HAP-1 (cell line): ENCODE measurements around the gene TBX19.
"Not testable (repeated sequence)": the region's sequence is repeated elsewhere in the genome, so short reads cannot be mapped to it uniquely, and the experiment has no call there.

Experiments
- DNase-seq, 2 experiments: peaks; one replicate each; pipeline ENCODE4 v3.0.0-alpha.2; 2016 to 2020; ENCODE audit warnings: low spot score in 2 of 2
- H3K27me3 ChIP-seq: fragments of 250-450 bp; sonication (Bioruptor Pico); 2 replicates; pipeline ENCODE4 v1.5.1; 2020; ENCODE audit warnings: low read depth, mild to moderate bottlenecking, moderate library complexity
- H3K36me3 ChIP-seq: fragments of 250-450 bp; sonication (Bioruptor Pico); replicated peaks from 2 replicates; pipeline ENCODE4 v1.5.1; 2020; ENCODE audit warnings: mild to moderate bottlenecking
- H3K4me1 ChIP-seq: fragments of 250-450 bp; sonication (Bioruptor Pico); 2 replicates; pipeline ENCODE4 v1.5.1; 2020; ENCODE audit warnings: mild to moderate bottlenecking
- H3K4me3 ChIP-seq: fragments of 250-450 bp; sonication (Bioruptor Pico); 2 replicates; pipeline ENCODE4 v1.5.1; 2020; ENCODE audit warnings: mild to moderate bottlenecking, moderate library complexity
- H3K9me3 ChIP-seq: fragments of 250-450 bp; sonication (Bioruptor Pico); 2 replicates; pipeline ENCODE4 v1.5.1; 2020; ENCODE audit warnings: mild to moderate bottlenecking, moderate library complexity
- in situ Hi-C: fragments of 300-500 bp; cut with MboI; formaldehyde crosslinking; loops from 3 replicates; pipeline ENCODE4 v1.14.3; 2020; ENCODE audit warnings: low sequenced_read_pairs, inconsistent platforms, mixed read lengths

Gene TBX19

DNA sequence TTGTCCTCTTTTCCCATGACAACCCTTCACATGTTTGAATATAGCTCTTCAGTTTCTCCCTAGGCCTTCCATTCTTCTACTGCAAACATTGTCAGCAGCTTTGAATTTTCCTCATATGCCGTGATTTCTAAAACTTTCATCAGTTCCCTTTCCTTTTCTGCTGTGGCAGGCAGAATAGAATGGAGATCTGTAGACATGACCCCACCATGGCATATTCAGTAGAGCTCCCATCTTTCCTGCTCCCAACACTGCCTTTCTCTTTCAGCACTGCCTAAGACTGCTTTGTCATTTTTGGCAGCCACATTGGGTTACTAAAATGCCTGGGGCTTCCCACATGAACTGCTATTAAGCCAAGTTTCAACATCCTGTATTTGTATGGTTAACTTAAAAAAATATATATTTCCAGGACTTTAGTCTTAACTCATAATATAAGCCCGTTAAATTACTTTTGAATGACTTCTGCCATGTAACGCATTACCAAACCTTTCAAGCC is 60.9 kb downstream of the TBX19 start:
- 0 out of 2 replicates have a peak, but pooled peaks cover 2% of the 10 kb centered on the region for H3K27me3 ChIP-seq
- in situ Hi-C loops, result no loop called here
- H3K4me3 ChIP-seq, result no peak overlapping the region
- H3K36me3 ChIP-seq, result no peaks in the 10 kb centered on the region
- H3K9me3 ChIP-seq, result no peaks in the 10 kb centered on the region
- H3K4me1 ChIP-seq, result peaks cover 2% of the 10 kb centered on the region
- no peak for DNase-seq

DNA sequence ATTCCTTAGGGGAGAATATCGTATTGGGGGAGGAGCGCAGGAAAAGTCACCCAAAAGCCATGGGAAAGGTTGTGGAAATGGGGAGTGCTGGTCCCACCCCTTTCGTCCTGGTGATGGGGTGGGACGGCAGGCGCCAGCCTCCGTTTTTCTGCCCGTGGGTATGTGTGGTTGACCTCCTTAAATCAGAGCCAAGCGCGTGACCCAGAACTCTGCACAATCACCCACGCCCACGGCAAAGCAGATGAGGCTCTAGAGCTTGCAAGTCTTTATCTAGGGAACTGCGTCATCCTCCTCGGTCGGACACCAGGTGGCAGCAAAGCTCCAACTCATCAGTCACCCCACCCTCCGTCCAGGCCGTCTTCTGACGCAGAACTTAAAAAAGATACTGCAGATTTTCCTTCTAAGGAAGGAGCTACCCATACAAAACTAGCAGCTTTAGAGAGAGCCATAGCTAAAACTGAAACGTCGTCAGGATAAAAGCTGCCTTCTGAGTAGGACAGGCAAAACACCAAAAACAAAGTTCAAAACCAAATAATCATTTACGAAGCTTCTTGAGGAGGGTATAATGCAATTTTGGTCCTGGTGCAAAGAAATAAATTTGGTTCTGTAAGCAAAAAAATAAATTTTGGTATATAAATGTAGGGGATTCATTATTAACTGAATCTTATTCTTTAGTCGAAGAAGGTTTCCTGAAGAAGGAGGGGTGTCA is 62.0 kb downstream of the TBX19 start:
- H3K4me3 ChIP-seq, result no peak overlapping the region
- in situ Hi-C loops, result no loop called here
- 0 out of 2 replicates have a peak, but pooled peaks cover 2% of the 10 kb centered on the region for H3K27me3 ChIP-seq

DNA sequence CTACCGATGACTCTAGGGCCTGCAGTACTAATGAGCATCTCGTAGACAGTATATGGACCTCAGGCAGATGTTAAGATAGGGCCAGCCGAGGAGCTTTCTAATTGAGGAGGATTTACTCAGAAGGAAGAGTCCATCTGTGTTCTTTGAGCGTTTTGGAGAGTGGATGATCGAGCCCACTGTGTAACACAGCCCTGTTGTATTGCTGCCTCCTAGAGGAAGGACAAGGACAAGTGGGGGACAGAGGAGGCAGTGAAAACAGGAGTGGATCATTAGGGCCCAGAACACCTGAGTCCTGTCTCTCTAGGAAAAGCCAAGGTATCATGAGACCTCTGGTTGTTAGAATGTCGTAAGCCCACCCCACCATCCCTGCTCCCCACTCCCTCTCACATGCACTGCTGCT is 62.9 kb downstream of the TBX19 start:
- no peak for DNase-seq
- H3K9me3 ChIP-seq, result no peaks in the 10 kb centered on the region
- no peaks in the 10 kb centered on the region for H3K36me3 ChIP-seq
- no peak overlapping the region for H3K4me3 ChIP-seq
- in situ Hi-C loops, result no loop called here
- 0 out of 2 replicates have a peak, but pooled peaks cover 2% of the 10 kb centered on the region for H3K27me3 ChIP-seq
- H3K4me1 ChIP-seq, result peaks cover 2% of the 10 kb centered on the region

More for the DNA sequence above, 62.0 kb downstream of the TBX19 start:
- DNase-seq, result peak; percentile 83 to 86
- H3K36me3 ChIP-seq, result no peaks in the 10 kb centered on the region
- H3K4me1 ChIP-seq, result peaks cover 2% of the 10 kb centered on the region
- H3K9me3 ChIP-seq, result no peaks in the 10 kb centered on the region

DNA sequence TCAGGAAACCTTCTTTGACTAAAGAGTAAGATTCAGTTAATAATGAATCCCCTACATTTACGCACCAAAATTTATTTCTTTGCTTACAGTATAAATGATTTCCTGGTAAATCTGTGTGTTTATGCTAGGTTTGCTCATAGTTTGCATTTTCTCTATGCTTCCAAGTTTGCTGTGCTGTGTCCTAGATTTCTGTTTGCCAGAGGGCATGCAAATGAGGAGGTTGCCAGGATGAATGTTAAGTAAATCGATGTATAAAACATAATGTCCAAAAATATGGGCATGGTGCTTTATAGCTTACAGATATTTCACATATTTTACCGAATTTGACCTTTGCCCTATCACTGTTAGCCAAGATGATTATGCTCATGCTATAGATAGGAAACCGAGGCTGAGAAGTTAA is 63.8 kb downstream of the TBX19 start:
- Histone ChIP-seq H3K36me3 (no peaks in the 10 kb centered on the region), H3K27me3 (0 out of 2 replicates have a peak, but pooled peaks cover 2% of the 10 kb centered on the region), H3K4me1 (peaks cover 2% of the 10 kb centered on the region; the same call in 1 of the 2 replicates), H3K4me3 (no peak overlapping the region), H3K9me3 (no peaks in the 10 kb centered on the region)
- in situ Hi-C loops, result no loop called here
- no peak for DNase-seq

DNA sequence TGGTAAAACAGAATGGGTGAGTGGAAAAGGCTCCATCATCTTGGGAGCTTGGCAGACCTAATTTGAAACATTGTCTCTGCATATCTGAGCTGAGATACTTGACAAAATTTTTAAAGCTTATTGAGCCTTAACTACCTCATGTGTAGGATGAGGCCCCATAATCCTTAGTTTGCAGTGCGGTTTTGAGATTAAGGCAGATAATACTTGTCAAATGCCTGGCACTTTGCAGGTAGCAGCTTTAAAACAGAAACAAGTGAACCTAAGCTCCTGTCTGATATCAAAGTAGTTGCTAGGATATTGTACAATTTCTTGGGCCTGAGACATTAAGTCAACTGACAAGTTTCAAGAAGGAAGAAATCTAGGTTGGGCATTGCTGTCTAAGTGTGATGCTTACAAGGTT is 65.3 kb downstream of the TBX19 start:
- DNase-seq, result no peak
- Histone ChIP-seq H3K27me3 (0 out of 2 replicates have a peak, but pooled peaks cover 2% of the 10 kb centered on the region), H3K4me3 (no peak overlapping the region), H3K9me3 (no peaks in the 10 kb centered on the region), H3K4me1 (peaks cover 2% of the 10 kb centered on the region; the same call in 1 of the 2 replicates), H3K36me3 (no peaks in the 10 kb centered on the region)
- in situ Hi-C loops, result no loop called here

DNA sequence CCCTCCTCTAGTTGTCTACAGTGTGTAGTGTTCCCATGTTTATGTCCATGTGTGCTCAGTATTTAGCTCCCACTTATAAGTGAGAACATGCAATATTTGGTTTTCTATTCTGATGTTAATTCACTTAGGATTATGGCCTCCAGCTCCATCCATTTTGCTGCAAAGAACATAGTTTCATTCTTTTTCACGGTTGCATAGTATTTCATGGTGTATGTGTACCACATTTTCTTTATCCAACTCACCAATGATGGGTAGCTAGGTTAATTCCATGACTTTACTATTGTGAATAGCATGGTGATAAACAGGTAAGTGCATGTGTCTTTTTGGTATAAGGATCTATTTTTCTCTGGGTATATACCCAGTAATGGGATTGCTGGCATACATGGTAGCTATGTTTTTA is 67.0 kb downstream of the TBX19 start:
- Histone ChIP-seq H3K36me3 (no peaks in the 10 kb centered on the region), H3K9me3 (no peaks in the 10 kb centered on the region), H3K27me3 (0 out of 2 replicates have a peak, but pooled peaks cover 2% of the 10 kb centered on the region), H3K4me1 (0 out of 2 replicates have a peak, but pooled peaks cover 2% of the 10 kb centered on the region), H3K4me3 (no peak overlapping the region)
- DNase-seq, result no peak
- in situ Hi-C loops, result no loop called here

DNA sequence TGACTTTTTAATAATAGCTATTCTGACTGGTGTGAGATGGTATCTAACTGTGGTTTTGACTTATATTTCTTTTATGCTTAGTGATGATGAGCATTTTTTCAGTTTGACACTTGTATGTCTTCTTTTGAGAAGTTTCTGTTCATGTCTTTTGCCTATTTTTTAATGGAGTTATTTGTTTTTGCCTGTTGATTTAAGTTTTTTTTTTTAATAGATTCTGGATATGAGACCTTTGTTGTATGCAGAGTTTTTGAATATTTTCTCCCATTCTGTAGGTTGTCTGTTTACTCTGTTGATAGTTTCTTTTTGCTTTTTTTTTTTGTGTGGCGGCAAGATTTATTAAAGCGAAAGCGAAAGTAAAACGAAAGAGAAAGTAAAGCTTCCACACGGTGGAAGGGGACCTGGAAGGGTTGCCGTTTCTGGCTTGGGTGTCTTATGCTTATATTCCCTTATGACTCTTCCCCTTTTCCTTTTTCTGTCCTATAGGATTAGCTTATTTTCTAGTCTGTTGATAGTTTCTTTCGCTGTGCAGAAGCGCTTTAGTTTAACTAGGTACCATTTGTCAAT is 67.6 kb downstream of the TBX19 start:
- H3K27me3 ChIP-seq, result 0 out of 2 replicates have a peak, but pooled peaks cover 2% of the 10 kb centered on the region
- H3K9me3 ChIP-seq, result no peaks in the 10 kb centered on the region
- peak overlapping the region; percentile 23 for H3K4me3 ChIP-seq
- DNase-seq, result peak in 1 of 2 experiments; percentile 11
- in situ Hi-C loops, result no loop called here
- no peaks in the 10 kb centered on the region for H3K4me1 ChIP-seq
- H3K36me3 ChIP-seq, result no peaks in the 10 kb centered on the region

DNA sequence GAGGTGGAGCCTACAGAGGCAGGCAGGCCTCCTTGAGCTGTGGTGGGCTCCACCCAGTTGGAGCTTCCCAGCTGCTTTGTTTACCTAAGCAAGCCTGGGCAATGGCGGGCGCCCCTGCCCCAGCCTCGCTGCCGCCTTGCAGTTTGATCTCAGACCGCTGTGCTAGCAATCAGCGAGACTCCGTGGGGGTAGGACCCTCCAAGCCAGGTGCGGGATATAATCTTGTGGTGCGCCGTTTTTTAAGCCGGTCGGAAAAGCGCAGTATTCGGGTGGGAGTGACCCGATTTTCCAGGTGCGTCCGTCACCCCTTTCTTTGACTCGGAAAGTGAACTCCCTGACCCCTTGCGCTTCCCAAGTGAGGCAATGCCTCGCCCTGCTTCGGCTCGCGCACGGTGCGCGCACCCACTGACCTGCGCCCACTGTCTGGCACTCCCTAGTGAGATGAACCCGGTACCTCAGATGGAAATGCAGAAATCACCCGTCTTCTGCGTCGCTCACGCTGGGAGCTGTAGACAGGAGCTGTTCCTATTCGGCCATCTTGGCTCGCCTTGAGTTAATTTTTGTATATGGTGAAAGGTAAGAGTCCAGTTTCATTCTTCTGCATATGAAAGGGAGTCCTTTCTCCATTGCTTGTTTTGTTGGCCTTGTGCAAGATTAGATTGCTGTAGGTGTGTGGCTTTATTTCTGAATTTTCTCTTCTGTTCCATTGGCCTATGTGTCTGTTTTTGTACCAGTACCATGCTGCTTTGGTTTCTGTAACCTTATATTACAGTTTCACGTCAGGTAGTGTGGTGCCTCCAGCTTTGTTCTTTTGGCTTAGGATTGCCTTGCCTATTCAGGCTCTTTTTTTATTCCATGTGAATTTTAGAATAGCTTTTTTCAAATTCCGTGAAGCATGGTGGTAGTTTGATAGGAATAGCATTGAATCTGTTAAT is 73.9 kb downstream of the TBX19 start:
- not testable (repeated sequence) for H3K27me3 ChIP-seq, DNase-seq, H3K4me1 ChIP-seq

DNA sequence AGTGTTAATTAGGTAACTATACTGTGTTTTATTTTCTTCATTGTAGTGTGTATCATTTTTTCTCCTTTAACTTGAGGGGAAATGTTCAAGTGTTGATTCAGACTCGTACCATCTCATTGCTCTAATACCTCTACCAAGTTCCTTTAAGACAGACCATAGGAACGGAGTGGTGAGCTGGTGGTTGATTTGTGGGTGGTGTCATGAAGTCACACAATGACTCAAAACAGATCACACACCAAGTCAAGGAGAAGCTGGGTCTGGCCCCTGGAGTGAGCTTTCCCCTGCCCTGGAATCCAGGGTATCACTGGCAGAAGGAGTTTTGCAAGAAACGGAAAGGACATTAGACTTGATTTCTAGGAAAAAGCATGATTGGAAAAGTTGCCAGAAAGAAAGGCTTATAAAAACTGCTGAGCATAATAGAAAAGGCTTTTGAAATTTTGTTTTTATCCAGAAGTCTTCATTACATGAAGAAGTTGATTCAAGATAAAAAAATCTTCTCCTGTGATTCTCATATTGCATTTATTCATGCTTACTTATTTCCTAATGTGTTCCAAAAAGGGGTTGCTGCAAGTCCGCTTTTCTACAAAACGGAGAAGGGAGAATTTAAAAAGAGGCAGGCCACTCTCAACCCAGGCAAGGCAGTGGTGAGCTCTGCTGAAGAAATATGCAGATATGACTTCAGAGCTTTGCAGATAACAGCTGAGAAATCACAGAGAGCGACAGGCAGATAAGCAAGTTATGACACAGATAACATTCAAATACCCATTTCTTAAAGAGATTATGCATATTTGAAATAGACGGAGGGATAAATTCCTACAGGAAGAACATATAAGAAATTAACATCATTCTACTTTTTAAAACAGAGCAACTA is 79.7 kb downstream of the TBX19 start:
- H3K4me1 ChIP-seq, result no peaks in the 10 kb centered on the region

More for the DNA sequence above, 73.9 kb downstream of the TBX19 start:
- H3K9me3 ChIP-seq, in situ Hi-C loops, H3K36me3 ChIP-seq, H3K4me3 ChIP-seq: not testable (repeated sequence)

DNA sequence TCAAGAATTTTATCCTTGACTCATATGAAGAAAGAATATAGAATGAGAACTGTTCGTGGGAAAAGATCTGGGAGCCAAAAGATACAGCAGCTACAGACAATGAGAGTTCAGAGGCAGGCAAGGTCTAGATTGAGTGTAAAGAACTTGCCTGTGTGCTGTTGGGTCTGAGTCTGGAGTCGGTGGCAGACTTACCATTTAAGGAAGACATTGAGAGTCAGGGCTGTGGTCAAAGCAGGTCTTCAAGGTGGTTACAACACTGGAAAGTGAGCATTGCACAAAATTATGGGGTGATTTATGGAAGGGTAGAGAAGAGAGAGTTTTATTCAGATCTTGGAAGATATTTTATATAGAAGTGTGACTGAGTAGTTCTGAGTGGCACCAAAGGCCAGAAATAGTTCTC is 80.6 kb downstream of the TBX19 start:
- Histone ChIP-seq H3K4me3 (no peak overlapping the region), H3K4me1 (no peaks in the 10 kb centered on the region), H3K9me3 (peaks cover 2% of the 10 kb centered on the region; the same call in 1 of the 2 replicates), H3K27me3 (peaks cover 12% of the 10 kb centered on the region), H3K36me3 (no peaks in the 10 kb centered on the region)
- in situ Hi-C loops, result no loop called here
- DNase-seq, result no peak

More for the DNA sequence above, 79.7 kb downstream of the TBX19 start:
- in situ Hi-C loops, result no loop called here
- no peak for DNase-seq
- H3K4me3 ChIP-seq, result no peak overlapping the region
- H3K9me3 ChIP-seq, result peaks cover 2% of the 10 kb centered on the region; the same call in 1 of the 2 replicates
- no peaks in the 10 kb centered on the region for H3K36me3 ChIP-seq
- H3K27me3 ChIP-seq, result peaks cover 12% of the 10 kb centered on the region

DNA sequence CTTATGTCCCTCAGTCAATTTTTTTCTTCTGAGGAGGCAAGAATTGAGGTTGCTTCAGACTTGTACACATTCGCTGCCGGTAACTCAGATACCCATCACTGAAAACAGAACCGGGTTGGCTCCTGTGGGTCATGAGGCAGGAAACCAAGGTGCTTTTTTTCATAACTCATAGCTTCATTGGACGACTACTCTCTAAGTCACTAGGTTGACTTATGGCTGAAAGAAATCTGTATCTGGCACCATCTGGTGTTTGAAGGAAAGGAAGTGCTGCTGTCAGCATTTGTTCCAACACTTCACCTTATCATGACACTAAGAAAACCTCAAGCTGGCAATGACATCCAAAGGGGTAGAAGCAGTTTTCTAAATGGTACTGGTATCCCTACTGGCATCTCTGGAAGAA is 82.3 kb downstream of the TBX19 start:
- H3K36me3 ChIP-seq, result no peaks in the 10 kb centered on the region
- no peaks in the 10 kb centered on the region for H3K4me1 ChIP-seq
- DNase-seq, result no peak
- H3K4me3 ChIP-seq, result no peak overlapping the region
- in situ Hi-C loops, result no loop called here
- peaks cover 2% of the 10 kb centered on the region; the same call in 1 of the 2 replicates for H3K9me3 ChIP-seq
- H3K27me3 ChIP-seq, result peaks cover 12% of the 10 kb centered on the region
